Measurements from ENCODE around the gene CXorf58.

The CXorf58 gene

GRCh38 chrX:23939203-23939602 is 31.4 kb downstream of the CXorf58 start:
- no peaks in the 10 kb centered on the region for H3K4me1 ChIP-seq (ENCODE audit: control insufficient read depth, insufficient read depth, low read depth, low read length)

GRCh38 chrX:23944234-23944633 is 36.4 kb downstream of the CXorf58 start:
- no peaks in the 10 kb centered on the region for H3K36me3 ChIP-seq (ENCODE audit: control insufficient read depth in 1 of 2, insufficient read depth in 2 of 2, low read depth in 1 of 2, low read length in 2 of 2)
- no peak overlapping the region for H3K23ac ChIP-seq (ENCODE audit: low read length in 2 of 2)
- DNase-seq = no peak
- no peak overlapping the region for H2AK5ac ChIP-seq (ENCODE audit: low read length, severe bottlenecking)
- no peaks in the 10 kb centered on the region for H3K79me1 ChIP-seq (replicated peaks; ENCODE audit: low read length, poor library complexity, severe bottlenecking)
- no CpG with 5 or more reads among the region's 1 CpG for WGBS
- no peak overlapping the region for H2BK5ac ChIP-seq (ENCODE audit: low read depth, low read length, poor library complexity, severe bottlenecking)
- H3K4me2 ChIP-seq (ENCODE audit: low read length, poor library complexity, severe bottlenecking) = no peak overlapping the region
- H3K9ac ChIP-seq (ENCODE audit: low read length) = no peak overlapping the region
- H3K18ac ChIP-seq (ENCODE audit: low read depth in 1 of 2, low read length in 2 of 2) = no peak overlapping the region
- no peaks in the 10 kb centered on the region for H3K9me3 ChIP-seq (ENCODE audit: control insufficient read depth, low read length)
- no peak overlapping the region for H4K8ac ChIP-seq (ENCODE audit: low read length)
- no peak overlapping the region for H4K91ac ChIP-seq (ENCODE audit: low read length)
- no peak overlapping the region for H3K14ac ChIP-seq (ENCODE audit: low read length in 2 of 2)
- no peak overlapping the region for H2BK120ac ChIP-seq (ENCODE audit: low read depth, low read length)
- H3K27ac ChIP-seq (ENCODE audit: low read length, poor library complexity, severe bottlenecking) = no peak overlapping the region
- peaks cover 0 to 18% of the 10 kb centered on the region in 2 experiments for H3K27me3 ChIP-seq (ENCODE audit: control insufficient read depth in 1 of 2, insufficient read depth in 1 of 2, low read length in 2 of 2)
- H2BK15ac ChIP-seq (ENCODE audit: low read depth, poor library complexity, severe bottlenecking) = no peak overlapping the region
- H3K4me3 ChIP-seq (ENCODE audit: insufficient read depth in 1 of 2, low read depth in 1 of 2, low read length in 2 of 2) = no peak overlapping the region
- no peak overlapping the region for H2BK12ac ChIP-seq (ENCODE audit: low read length in 2 of 2)
- H3K4me1 ChIP-seq (ENCODE audit: control insufficient read depth, insufficient read depth, low read depth, low read length) = no peaks in the 10 kb centered on the region
- H2AFZ ChIP-seq (ENCODE audit: low read depth, low read length) = no peak overlapping the region
- no peak overlapping the region for H3K4ac ChIP-seq (ENCODE audit: low read depth in 1 of 2, low read length in 2 of 2)

More at GRCh38 chrX:23939203-23939602, 31.4 kb downstream of the CXorf58 start:
- no peak overlapping the region for H4K8ac ChIP-seq (ENCODE audit: low read length)
- H3K27ac ChIP-seq (ENCODE audit: low read length, poor library complexity, severe bottlenecking) = no peak overlapping the region
- H3K9ac ChIP-seq (ENCODE audit: low read length) = no peak overlapping the region
- no peak overlapping the region for H2AFZ ChIP-seq (ENCODE audit: low read depth, low read length)
- no peak overlapping the region for H3K23ac ChIP-seq (ENCODE audit: low read length in 2 of 2)
- H2AK5ac ChIP-seq (ENCODE audit: low read length, severe bottlenecking) = no peak overlapping the region
- no peaks in the 10 kb centered on the region for H3K9me3 ChIP-seq (ENCODE audit: control insufficient read depth, low read length)
- H3K79me1 ChIP-seq (replicated peaks; ENCODE audit: low read length, poor library complexity, severe bottlenecking) = no peaks in the 10 kb centered on the region
- peaks cover 0 to 9% of the 10 kb centered on the region in 2 experiments for H3K27me3 ChIP-seq (ENCODE audit: control insufficient read depth in 1 of 2, insufficient read depth in 1 of 2, low read length in 2 of 2)
- no peak for DNase-seq
- no peak overlapping the region for H2BK15ac ChIP-seq (ENCODE audit: low read depth, poor library complexity, severe bottlenecking)
- H3K4ac ChIP-seq (ENCODE audit: low read depth in 1 of 2, low read length in 2 of 2) = no peak overlapping the region
- no peak overlapping the region for H3K14ac ChIP-seq (ENCODE audit: low read length in 2 of 2)
- H3K18ac ChIP-seq (ENCODE audit: low read depth in 1 of 2, low read length in 2 of 2) = no peak overlapping the region
- no peak overlapping the region for H2BK12ac ChIP-seq (ENCODE audit: low read length in 2 of 2)
- no peak overlapping the region for H3K4me2 ChIP-seq (ENCODE audit: low read length, poor library complexity, severe bottlenecking)
- no peak overlapping the region for H4K91ac ChIP-seq (ENCODE audit: low read length)
- H3K36me3 ChIP-seq (ENCODE audit: control insufficient read depth in 1 of 2, insufficient read depth in 2 of 2, low read depth in 1 of 2, low read length in 2 of 2) = no peaks in the 10 kb centered on the region
- no CpG with 5 or more reads among the region's 1 CpG for WGBS
- H3K4me3 ChIP-seq (ENCODE audit: insufficient read depth in 1 of 2, low read depth in 1 of 2, low read length in 2 of 2) = no peak overlapping the region
- H2BK120ac ChIP-seq (ENCODE audit: low read depth, low read length) = no peak overlapping the region
- H2BK5ac ChIP-seq (ENCODE audit: low read depth, low read length, poor library complexity, severe bottlenecking) = no peak overlapping the region

GRCh38 chrX:23945206-23945605 is 37.4 kb downstream of the CXorf58 start:
- H2BK120ac ChIP-seq (ENCODE audit: low read depth, low read length) = no peak overlapping the region
- H3K79me1 ChIP-seq (replicated peaks; ENCODE audit: low read length, poor library complexity, severe bottlenecking) = no peaks in the 10 kb centered on the region
- H3K4me1 ChIP-seq (ENCODE audit: control insufficient read depth, insufficient read depth, low read depth, low read length) = no peaks in the 10 kb centered on the region
- H3K9ac ChIP-seq (ENCODE audit: low read length) = no peak overlapping the region
- H3K27ac ChIP-seq (ENCODE audit: low read length, poor library complexity, severe bottlenecking) = no peak overlapping the region
- H3K23ac ChIP-seq (ENCODE audit: low read length in 2 of 2) = no peak overlapping the region
- no peak overlapping the region for H2BK15ac ChIP-seq (ENCODE audit: low read depth, poor library complexity, severe bottlenecking)
- no peak overlapping the region for H3K14ac ChIP-seq (ENCODE audit: low read length in 2 of 2)
- H3K4ac ChIP-seq (ENCODE audit: low read depth in 1 of 2, low read length in 2 of 2) = no peak overlapping the region
- H3K18ac ChIP-seq (ENCODE audit: low read depth in 1 of 2, low read length in 2 of 2) = no peak overlapping the region
- no peaks in the 10 kb centered on the region for H3K36me3 ChIP-seq (ENCODE audit: control insufficient read depth in 1 of 2, insufficient read depth in 2 of 2, low read depth in 1 of 2, low read length in 2 of 2)
- no peak overlapping the region for H2BK12ac ChIP-seq (ENCODE audit: low read length in 2 of 2)
- no peak overlapping the region for H2AFZ ChIP-seq (ENCODE audit: low read depth, low read length)
- H3K4me3 ChIP-seq (ENCODE audit: insufficient read depth in 1 of 2, low read depth in 1 of 2, low read length in 2 of 2) = no peak overlapping the region
- H3K27me3 ChIP-seq (ENCODE audit: control insufficient read depth in 1 of 2, insufficient read depth in 1 of 2, low read length in 2 of 2) = peaks cover 0 to 21% of the 10 kb centered on the region in 2 experiments
- H2AK5ac ChIP-seq (ENCODE audit: low read length, severe bottlenecking) = no peak overlapping the region
- no peak overlapping the region for H4K8ac ChIP-seq (ENCODE audit: low read length)
- no peak overlapping the region for H2BK5ac ChIP-seq (ENCODE audit: low read depth, low read length, poor library complexity, severe bottlenecking)
- DNase-seq = no peak
- H3K9me3 ChIP-seq (ENCODE audit: control insufficient read depth, low read length) = no peaks in the 10 kb centered on the region
- no CpG with 5 or more reads among the region's 1 CpG for WGBS
- no peak overlapping the region for H4K91ac ChIP-seq (ENCODE audit: low read length)
- H3K4me2 ChIP-seq (ENCODE audit: low read length, poor library complexity, severe bottlenecking) = no peak overlapping the region

- H3K4me2 ChIP-seq (ENCODE audit: low read length, poor library complexity, severe bottlenecking) = no peak overlapping the region
- H3K27ac ChIP-seq (ENCODE audit: low read length, poor library complexity, severe bottlenecking) = no peak overlapping the region
- no peaks in the 10 kb centered on the region for H3K79me1 ChIP-seq (replicated peaks; ENCODE audit: low read length, poor library complexity, severe bottlenecking)
- H3K18ac ChIP-seq (ENCODE audit: low read depth in 1 of 2, low read length in 2 of 2) = no peak overlapping the region
- H3K4me3 ChIP-seq (ENCODE audit: insufficient read depth in 1 of 2, low read depth in 1 of 2, low read length in 2 of 2) = no peak overlapping the region
- no peak overlapping the region for H4K91ac ChIP-seq (ENCODE audit: low read length)
- no peaks in the 10 kb centered on the region for H3K9me3 ChIP-seq (ENCODE audit: control insufficient read depth, low read length)
- DNase-seq = no peak
- no peak overlapping the region for H3K23ac ChIP-seq (ENCODE audit: low read length in 2 of 2)
- H3K4me1 ChIP-seq (ENCODE audit: control insufficient read depth, insufficient read depth, low read depth, low read length) = no peaks in the 10 kb centered on the region
- H2AFZ ChIP-seq (ENCODE audit: low read depth, low read length) = no peak overlapping the region
- H4K8ac ChIP-seq (ENCODE audit: low read length) = no peak overlapping the region
- no peak overlapping the region for H2BK12ac ChIP-seq (ENCODE audit: low read length in 2 of 2)
- H2AK5ac ChIP-seq (ENCODE audit: low read length, severe bottlenecking) = no peak overlapping the region
- H2BK120ac ChIP-seq (ENCODE audit: low read depth, low read length) = no peak overlapping the region
- H3K27me3 ChIP-seq (ENCODE audit: control insufficient read depth in 1 of 2, insufficient read depth in 1 of 2, low read length in 2 of 2) = peaks cover 0 to 6% of the 10 kb centered on the region in 2 experiments
- H3K14ac ChIP-seq (ENCODE audit: low read length in 2 of 2) = no peak overlapping the region
- WGBS = no CpG with 5 or more reads among the region's 3 CpGs
- H2BK5ac ChIP-seq (ENCODE audit: low read depth, low read length, poor library complexity, severe bottlenecking) = no peak overlapping the region
- no peak overlapping the region for H2BK15ac ChIP-seq (ENCODE audit: low read depth, poor library complexity, severe bottlenecking)
- no peak overlapping the region for H3K4ac ChIP-seq (ENCODE audit: low read depth in 1 of 2, low read length in 2 of 2)
- H3K36me3 ChIP-seq (ENCODE audit: control insufficient read depth in 1 of 2, insufficient read depth in 2 of 2, low read depth in 1 of 2, low read length in 2 of 2) = no peaks in the 10 kb centered on the region
- H3K9ac ChIP-seq (ENCODE audit: low read length) = no peak overlapping the region
Observed at GRCh38 chrX:23952391-23952790, 44.6 kb downstream of the CXorf58 start.
